K562 (cell line): ENCODE results near the gene PLXDC1.

Experiments used
- MAX ChIP-seq: sonication (generic); formaldehyde crosslinking; IDR thresholded peaks from 2 replicates; pipeline ENCODE4 v1.9.0; 2022; ENCODE audit warnings: mild to moderate bottlenecking, missing genetic modification reagents
- NFRKB ChIP-seq: fragments of 450-650 bp; IDR thresholded peaks from 2 replicates; pipeline ENCODE4 v1.6.1; 2016; ENCODE audit warnings: low read depth
- POLR2A ChIP-seq: fragments of 450-650 bp; conservative IDR thresholded peaks from 2 replicates; pipeline ENCODE4 v1.6.1; 2016
- RCOR1 ChIP-seq, 2 experiments: IDR thresholded peaks; 2 replicates each; pipeline ENCODE4 v1.6.1; 2012; ENCODE audit warnings: low read depth in 2 of 2, low read length in 2 of 2, borderline replicate concordance in 1 of 2, improper control_type of control experiment in 1 of 2
- TAF1 ChIP-seq: IDR thresholded peaks from 2 replicates; pipeline ENCODE4 v1.6.1; 2011; ENCODE audit warnings: mild to moderate bottlenecking, low read length, moderate library complexity; ENCODE audit not compliant: insufficient read depth, control insufficient read depth, severe bottlenecking; ENCODE audit errors: extremely low read depth
- ZNF146 ChIP-seq: IDR thresholded peaks from one replicate; pipeline ENCODE4 v1.6.1; 2018; ENCODE audit warnings: missing compliant biosample characterization; ENCODE audit not compliant: unreplicated experiment
- TF ChIP-seq, protein P1 (sequence below), 3 experiments: IDR thresholded peaks in 2 of 3; conservative IDR thresholded peaks in 1 of 3; 2 replicates each; pipeline ENCODE4 v1.5.1; 2011 to 2012; ENCODE audit warnings: low read length in 3 of 3, mild to moderate bottlenecking in 3 of 3, control low read depth in 2 of 3, improper control_type of control experiment in 1 of 3, inconsistent platforms in 1 of 3, low read depth in 1 of 3, mixed read lengths in 1 of 3, moderate library complexity in 1 of 3; ENCODE audit not compliant: insufficient read depth in 2 of 3
- TF ChIP-seq, protein P2 (sequence below): sonication (generic); formaldehyde crosslinking; IDR thresholded peaks from 2 replicates; pipeline ENCODE4 v1.8.1; 2023; ENCODE audit warnings: mild to moderate bottlenecking, missing genetic modification reagents

DNA sequence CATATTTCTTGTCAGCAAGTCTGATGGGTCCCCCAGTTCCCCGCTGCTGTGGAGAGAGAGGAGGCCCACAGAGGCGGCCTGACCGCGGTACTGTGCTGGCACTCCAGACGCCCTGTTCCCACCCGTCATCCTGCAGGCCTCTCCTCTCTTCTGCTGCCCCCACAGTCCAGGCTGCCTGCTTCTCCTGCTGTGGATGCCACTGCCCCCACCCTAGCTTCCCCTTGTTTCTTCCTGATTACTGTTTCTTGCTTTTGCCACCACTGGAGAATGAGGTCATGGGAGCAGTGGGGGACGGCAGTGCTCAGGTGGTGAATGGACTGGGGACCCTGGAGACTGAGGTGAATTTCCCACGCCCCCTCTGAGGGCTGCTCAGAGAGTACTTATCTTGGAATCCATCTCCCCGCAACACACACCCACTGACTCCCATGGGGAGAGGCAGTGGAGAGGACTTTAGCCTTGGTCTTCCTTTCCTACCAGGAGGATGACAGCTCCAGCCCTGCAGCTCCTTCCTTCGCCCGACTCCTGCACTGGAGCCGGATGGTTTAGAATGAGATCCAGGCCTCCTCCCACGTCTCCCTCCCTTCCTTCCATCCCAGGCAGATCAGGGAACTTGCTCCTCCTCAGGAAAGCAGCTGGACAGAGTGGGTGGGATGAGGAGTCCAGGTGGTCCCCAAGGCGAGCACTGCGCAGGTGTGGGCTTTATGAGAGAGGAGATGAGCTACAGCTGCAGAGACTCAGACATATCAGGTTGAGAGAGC is 60.4 kb downstream of the PLXDC1 start:
- TF ChIP-seq, protein P1, sequence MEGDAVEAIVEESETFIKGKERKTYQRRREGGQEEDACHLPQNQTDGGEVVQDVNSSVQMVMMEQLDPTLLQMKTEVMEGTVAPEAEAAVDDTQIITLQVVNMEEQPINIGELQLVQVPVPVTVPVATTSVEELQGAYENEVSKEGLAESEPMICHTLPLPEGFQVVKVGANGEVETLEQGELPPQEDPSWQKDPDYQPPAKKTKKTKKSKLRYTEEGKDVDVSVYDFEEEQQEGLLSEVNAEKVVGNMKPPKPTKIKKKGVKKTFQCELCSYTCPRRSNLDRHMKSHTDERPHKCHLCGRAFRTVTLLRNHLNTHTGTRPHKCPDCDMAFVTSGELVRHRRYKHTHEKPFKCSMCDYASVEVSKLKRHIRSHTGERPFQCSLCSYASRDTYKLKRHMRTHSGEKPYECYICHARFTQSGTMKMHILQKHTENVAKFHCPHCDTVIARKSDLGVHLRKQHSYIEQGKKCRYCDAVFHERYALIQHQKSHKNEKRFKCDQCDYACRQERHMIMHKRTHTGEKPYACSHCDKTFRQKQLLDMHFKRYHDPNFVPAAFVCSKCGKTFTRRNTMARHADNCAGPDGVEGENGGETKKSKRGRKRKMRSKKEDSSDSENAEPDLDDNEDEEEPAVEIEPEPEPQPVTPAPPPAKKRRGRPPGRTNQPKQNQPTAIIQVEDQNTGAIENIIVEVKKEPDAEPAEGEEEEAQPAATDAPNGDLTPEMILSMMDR (IDR thresholded peaks at IDR 0.05 in 2 of 3, conservative IDR thresholded peaks at IDR 0.05 in 1 of 3; ENCODE audit: insufficient read depth in 2 of 3, low read depth in 1 of 3, low read length in 3 of 3), result no peak
- TF ChIP-seq NFRKB (no peak), ZNF146 (CRISPR knock-in tag) (no peak), RCOR1 (IDR thresholded peaks at IDR 0.05; ENCODE audit: borderline replicate concordance in 1 of 2, low read depth in 2 of 2, low read length in 2 of 2) (no peak), POLR2A (no peak), TAF1 (no peak), MAX (CRISPR knock-in tag) (no peak)
- TF ChIP-seq, protein P2, sequence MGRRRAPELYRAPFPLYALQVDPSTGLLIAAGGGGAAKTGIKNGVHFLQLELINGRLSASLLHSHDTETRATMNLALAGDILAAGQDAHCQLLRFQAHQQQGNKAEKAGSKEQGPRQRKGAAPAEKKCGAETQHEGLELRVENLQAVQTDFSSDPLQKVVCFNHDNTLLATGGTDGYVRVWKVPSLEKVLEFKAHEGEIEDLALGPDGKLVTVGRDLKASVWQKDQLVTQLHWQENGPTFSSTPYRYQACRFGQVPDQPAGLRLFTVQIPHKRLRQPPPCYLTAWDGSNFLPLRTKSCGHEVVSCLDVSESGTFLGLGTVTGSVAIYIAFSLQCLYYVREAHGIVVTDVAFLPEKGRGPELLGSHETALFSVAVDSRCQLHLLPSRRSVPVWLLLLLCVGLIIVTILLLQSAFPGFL, result no peak
